OCI-LY7 (cell line): Measurements from ENCODE around the gene ZNF616.

ENCODE experiments used
- CTCF ChIP-seq: fragments of 200-600 bp; sonication (generic); conservative IDR thresholded peaks from 2 replicates; pipeline ENCODE4 v1.5.1; 2014; ENCODE audit warnings: mild to moderate bottlenecking, antibody characterized with exemption, low read length, moderate library complexity, mixed read lengths
- EZH2phosphoT487 ChIP-seq: fragments of 200-600 bp; sonication (generic); IDR thresholded peaks from 2 replicates; pipeline ENCODE4 v1.6.1; 2018; ENCODE audit warnings: low read depth, borderline replicate concordance, mild to moderate bottlenecking, mixed run types, antibody characterized with exemption, low read length, moderate library complexity, mixed read lengths

GRCh38 chr19:52112624-52113023, 27.1 kb downstream of the ZNF616 start:
- TF ChIP-seq CTCF (no peak), EZH2phosphoT487 (no peak)
